ENCODE measurements around the gene C2CD2L.

- TF ChIP-seq CTCF (IDR thresholded peaks at IDR 0.05; ENCODE audit: low read depth, low read length, missing input control), result no peak
- no peak for TF ChIP-seq YY1 (IDR thresholded peaks at IDR 0.05)
- no peak for TF ChIP-seq HNF4A (conservative IDR thresholded peaks at IDR 0.05)
- TF ChIP-seq TAF1 (conservative IDR thresholded peaks at IDR 0.05), result no peak
These were observed 41.5 kb downstream of the C2CD2L start for GRCh38 chr11:119148720-119149017.

All from liver (tissue), 3 donors.